Caco-2 (cell line): ENCODE results near the gene GFRA4. TPM values are rescaled to one million over a fixed set of nuclear protein-coding genes. Genes with fewer than 3 reads are reported as not detected.

ENCODE experiments used
- Bru-seq: library from RNA; stranded (reverse); fragments of 400-500 nt; gene quantifications from one replicate; lab custom pipeline; 2021; lab: Mats Ljungman, UMichigan
- BruChase-seq, 2 experiments: library from RNA; stranded (reverse); fragments of 400-500 nt; gene quantifications; one replicate each; lab custom pipeline; 2021; lab: Mats Ljungman, UMichigan
- BruUV-seq: library from RNA; stranded (reverse); fragments of 400-500 nt; replicated peaks from 2 replicates; lab custom pipeline; 2021; lab: Mats Ljungman, UMichigan
- CTCF ChIA-PET: fragments of 300-600 bp; sonication (Branson Sonifier 250); formaldehyde crosslinking; loops from one replicate; lab custom pipeline; 2022; ENCODE audit warnings: antibody characterized with exemption; lab: Charles Lee
- POLR2A ChIA-PET: fragments of 300-600 bp; sonication (Branson Sonifier 250); formaldehyde crosslinking; loops from one replicate; lab custom pipeline; 2022; ENCODE audit warnings: antibody characterized with exemption; lab: Charles Lee
- DNase-seq, 2 experiments: peaks; one replicate each; pipeline versions ENCODE4 v3.0.0 to v3.0.0-alpha.2; 2020 to 2022
- H3K27me3 ChIP-seq: replicated peaks from 2 replicates; pipeline ENCODE4 v1.6.0; 2011; ENCODE audit warnings: low read length; ENCODE audit not compliant: control insufficient read depth, insufficient read depth
- H3K36me3 ChIP-seq: 2 replicates; pipeline ENCODE4 v1.5.1; 2011; ENCODE audit warnings: low read length; ENCODE audit not compliant: control insufficient read depth, insufficient read depth
- H3K4me1 ChIP-seq: fragments of 250-450 bp; sonication (Bioruptor Pico); 2 replicates; pipeline ENCODE4 v1.5.1; 2020; ENCODE audit warnings: mild to moderate bottlenecking
- H3K4me3 ChIP-seq: 2 replicates; pipeline ENCODE4 v1.5.1; 2011; ENCODE audit warnings: low read depth, mild to moderate bottlenecking, control low read depth, low read length
- H3K9me3 ChIP-seq: fragments of 250-450 bp; sonication (Bioruptor Pico); 2 replicates; pipeline ENCODE4 v1.5.1; 2020; ENCODE audit warnings: mild to moderate bottlenecking, moderate library complexity
- H3K27ac Mint-ChIP-seq: one replicate; pipeline ENCODE4 v1.8.0; 2022; ENCODE audit warnings: mixed read lengths; ENCODE audit not compliant: unreplicated experiment
- H3K27me3 Mint-ChIP-seq: one replicate; pipeline ENCODE4 v1.8.0; 2022; ENCODE audit warnings: mixed read lengths; ENCODE audit not compliant: insufficient read depth, unreplicated experiment
- H3K36me3 Mint-ChIP-seq: one replicate; pipeline ENCODE4 v1.8.0; 2022; ENCODE audit warnings: mild to moderate bottlenecking, mixed read lengths; ENCODE audit not compliant: insufficient read depth, unreplicated experiment
- H3K4me1 Mint-ChIP-seq: one replicate; pipeline ENCODE4 v1.8.0; 2022; ENCODE audit warnings: low read depth, mixed read lengths; ENCODE audit not compliant: unreplicated experiment
- H3K4me3 Mint-ChIP-seq: one replicate; pipeline ENCODE4 v1.8.0; 2022; ENCODE audit warnings: mild to moderate bottlenecking, moderate library complexity, mixed read lengths; ENCODE audit not compliant: unreplicated experiment
- H3K9me3 Mint-ChIP-seq: one replicate; pipeline ENCODE4 v1.8.0; 2022; ENCODE audit warnings: mixed read lengths; ENCODE audit not compliant: unreplicated experiment
- intact Hi-C: fragments of 100-400 bp; cut with micrococcal nuclease; formaldehyde crosslinking; loops from one replicate; pipeline ENCODE4 v1.10.0; 2022; ENCODE audit not compliant: unreplicated experiment
- long read RNA-seq: library from polyadenylated mRNA; stranded (forward); transcript quantifications from one replicate; pipeline ENCODE4 v2.0.0, GENCODE V29; 2022
- total RNA-seq: library from RNA; stranded (reverse); gene quantifications from 2 replicates; pipeline ENCODE4 v1.2.3, GENCODE V29; 2022
- TF ChIP-seq, protein P1 (sequence below), 2 experiments: fragments of 200-600 bp in 1 of 2; IDR thresholded peaks; 1 replicate in 1 of 2; 2 replicates in 1 of 2; pipeline versions ENCODE4 v1.5.1 to v1.8.0; 2011 to 2022; ENCODE audit warnings: antibody characterized with exemption in 1 of 2, control low read depth in 1 of 2, inconsistent platforms in 1 of 2, low read depth in 1 of 2, low read length in 1 of 2, mild to moderate bottlenecking in 1 of 2, moderate library complexity in 1 of 2; ENCODE audit not compliant: insufficient read depth in 1 of 2, severe bottlenecking in 1 of 2, unreplicated experiment in 1 of 2

The GFRA4 gene
- total RNA-seq (not detected in 2 replicates), Bru-seq, nascent RNA (not detected), BruChase-seq, experiment 1, labeled RNA remaining after a 2-hour chase (not detected), BruChase-seq, experiment 2, labeled RNA remaining after a 6-hour chase (not detected)
- long read RNA-seq: 0 reads

- no peaks in the 10 kb centered on the region for H3K9me3 ChIP-seq
- ChIA-PET CTCF (no interaction called here), POLR2A (no interaction called here)
- intact Hi-C loops: no loop called here
- no peak within 1 kb of the TSS for H3K27ac Mint-ChIP-seq
- TF ChIP-seq, protein P1, sequence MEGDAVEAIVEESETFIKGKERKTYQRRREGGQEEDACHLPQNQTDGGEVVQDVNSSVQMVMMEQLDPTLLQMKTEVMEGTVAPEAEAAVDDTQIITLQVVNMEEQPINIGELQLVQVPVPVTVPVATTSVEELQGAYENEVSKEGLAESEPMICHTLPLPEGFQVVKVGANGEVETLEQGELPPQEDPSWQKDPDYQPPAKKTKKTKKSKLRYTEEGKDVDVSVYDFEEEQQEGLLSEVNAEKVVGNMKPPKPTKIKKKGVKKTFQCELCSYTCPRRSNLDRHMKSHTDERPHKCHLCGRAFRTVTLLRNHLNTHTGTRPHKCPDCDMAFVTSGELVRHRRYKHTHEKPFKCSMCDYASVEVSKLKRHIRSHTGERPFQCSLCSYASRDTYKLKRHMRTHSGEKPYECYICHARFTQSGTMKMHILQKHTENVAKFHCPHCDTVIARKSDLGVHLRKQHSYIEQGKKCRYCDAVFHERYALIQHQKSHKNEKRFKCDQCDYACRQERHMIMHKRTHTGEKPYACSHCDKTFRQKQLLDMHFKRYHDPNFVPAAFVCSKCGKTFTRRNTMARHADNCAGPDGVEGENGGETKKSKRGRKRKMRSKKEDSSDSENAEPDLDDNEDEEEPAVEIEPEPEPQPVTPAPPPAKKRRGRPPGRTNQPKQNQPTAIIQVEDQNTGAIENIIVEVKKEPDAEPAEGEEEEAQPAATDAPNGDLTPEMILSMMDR (IDR thresholded peaks at IDR 0.05; ENCODE audit: insufficient read depth in 1 of 2, low read depth in 1 of 2, low read length in 1 of 2, severe bottlenecking in 1 of 2, unreplicated experiment in 1 of 2): no peak
- no peaks in the 10 kb centered on the region for H3K4me1 ChIP-seq
- H3K9me3 Mint-ChIP-seq: no peaks in the 10 kb centered on the region
- no peak within 1 kb of the TSS for H3K4me3 Mint-ChIP-seq
- no TSS peak for BruUV-seq
- no peaks in the 10 kb centered on the region for H3K36me3 ChIP-seq
- peaks cover 3% of the 10 kb centered on the region for H3K27me3 Mint-ChIP-seq
- H3K4me1 Mint-ChIP-seq: no peaks in the 10 kb centered on the region
- H3K27me3 ChIP-seq: no peaks in the 10 kb centered on the region
- no peak for DNase-seq
- H3K36me3 Mint-ChIP-seq: no peaks in the 10 kb centered on the region
- H3K4me3 ChIP-seq: no peak within 1 kb of the TSS
Observed at GRCh38 chr20:3663031-3663701, at the start of gene GFRA4. TSS of gene GFRA4 (minus strand) at chr20:3663399. CDS start at chr20:3663399, 0 bp downstream.

GRCh38 chr20:3712279-3712873 lies 49.2 kb upstream of the GFRA4 start, which contains the start of gene SIGLEC1:
TSS of gene SIGLEC1 (minus strand) at chr20:3712600. CDS start at chr20:3707128, 5,472 bp downstream.
- Mint-ChIP-seq H3K4me1 (no peaks in the 10 kb centered on the region), H3K27me3 (peaks cover 5% of the 10 kb centered on the region), H3K4me3 (no peak within 1 kb of the TSS), H3K36me3 (no peaks in the 10 kb centered on the region), H3K27ac (no peak within 1 kb of the TSS), H3K9me3 (no peaks in the 10 kb centered on the region)
- DNase-seq: no peak
- H3K4me1 ChIP-seq: no peaks in the 10 kb centered on the region
- TF ChIP-seq, protein P1 (IDR thresholded peaks at IDR 0.05; ENCODE audit: insufficient read depth in 1 of 2, low read depth in 1 of 2, low read length in 1 of 2, severe bottlenecking in 1 of 2, unreplicated experiment in 1 of 2): no peak
- H3K36me3 ChIP-seq: no peaks in the 10 kb centered on the region
- H3K27me3 ChIP-seq: no peaks in the 10 kb centered on the region
- no peaks in the 10 kb centered on the region for H3K9me3 ChIP-seq
- intact Hi-C loops: no loop called here
- CTCF ChIA-PET: interaction anchor here (1.1 to 1.5 kb wide), 2 partner anchors 36 to 57 kb away, joined by 3 to 6 read pairs; no protein-coding TSS in a partner anchor
- H3K4me3 ChIP-seq: no peak within 1 kb of the TSS
- no TSS peak for BruUV-seq
- POLR2A ChIA-PET: no interaction called here

- CTCF ChIA-PET: interaction anchor here (0.6 to 2.6 kb wide), 21 partner anchors 9 to 353 kb away, joined by 3 to 61 read pairs (median 5); partner anchors contain the start of genes ADISSP and HSPA12B
- POLR2A ChIA-PET: no interaction called here
- H3K36me3 Mint-ChIP-seq: no peaks in the 10 kb centered on the region
- BruUV-seq: no TSS peak
- no peak overlapping the region for H3K27ac Mint-ChIP-seq
- H3K9me3 Mint-ChIP-seq: no peaks in the 10 kb centered on the region
- Histone ChIP-seq H3K4me1 (no peaks in the 10 kb centered on the region), H3K27me3 (no peaks in the 10 kb centered on the region), H3K4me3 (no peak overlapping the region), H3K9me3 (no peaks in the 10 kb centered on the region), H3K36me3 (no peaks in the 10 kb centered on the region)
- peaks cover 5% of the 10 kb centered on the region for H3K27me3 Mint-ChIP-seq
- no peaks in the 10 kb centered on the region for H3K4me1 Mint-ChIP-seq
- TF ChIP-seq, protein P1 (IDR thresholded peaks at IDR 0.05; ENCODE audit: insufficient read depth in 1 of 2, low read depth in 1 of 2, low read length in 1 of 2, severe bottlenecking in 1 of 2, unreplicated experiment in 1 of 2): no peak
- no peak for DNase-seq
- intact Hi-C loops: loop anchor here (1.0 kb wide), 2 partner anchors 35 to 148 kb away; no protein-coding TSS in a partner anchor
- H3K4me3 Mint-ChIP-seq: no peak overlapping the region
Observed at GRCh38 chr20:3711484-3711941, 48.3 kb upstream of the GFRA4 start.
